Gastrocnemius medialis (tissue), 4 donors: ENCODE data around the gene NSUN5. TPM values are rescaled to one million over a fixed set of nuclear protein-coding genes. Genes with fewer than 3 reads are reported as not detected.
"Not testable (repeated sequence)": the region's sequence is repeated elsewhere in the genome, so short reads cannot be mapped to it uniquely, and the experiment has no call there.

ENCODE experiments used
- ATAC-seq, 2 donors: fragments of 150-250 bp; one replicate each; pipeline ENCODE4 v1.9.1; 2016
- DNase-seq, 2 donors: peaks; one replicate each; pipeline ENCODE4 v3.0.0-alpha.2; 2019
- H3K27ac ChIP-seq, 4 donors: fragments of 200-600 bp; sonication (generic); 1 replicate in 1 of 4; 2 replicates in 3 of 4; pipeline ENCODE4 v1.5.1; 2016 to 2018; ENCODE audit warnings: mild to moderate bottlenecking in 2 of 4, moderate library complexity in 1 of 4
- H3K27me3 ChIP-seq, 3 donors: fragments of 200-600 bp; sonication (generic) in 2 of 3; 1 replicate in 1 of 3; 2 replicates in 2 of 3; pipeline versions ENCODE4 v1.5.1 to v1.6.0; 2016 to 2019; ENCODE audit warnings: mild to moderate bottlenecking in 1 of 3, moderate library complexity in 1 of 3
- H3K36me3 ChIP-seq, 2 donors: fragments of 200-600 bp; sonication (generic) in 1 of 2; one replicate each; pipeline ENCODE4 v1.5.1; 2017 to 2018
- H3K4me1 ChIP-seq, 2 donors: fragments of 200-600 bp; sonication (generic) in 1 of 2; one replicate each; pipeline ENCODE4 v1.5.1; 2016 to 2017; ENCODE audit warnings: mild to moderate bottlenecking in 2 of 2
- H3K4me3 ChIP-seq, 4 donors: fragments of 200-600 bp; sonication (generic) in 3 of 4; 1 replicate in 1 of 4; 2 replicates in 3 of 4; pipeline ENCODE4 v1.5.1; 2016 to 2019; ENCODE audit warnings: mild to moderate bottlenecking in 2 of 4
- H3K9me3 ChIP-seq, 3 donors: fragments of 200-600 bp; sonication (generic) in 2 of 3; 1 replicate in 1 of 3; 2 replicates in 2 of 3; pipeline ENCODE4 v1.5.1; 2016 to 2019
- CTCF ChIP-seq, 5 experiments: fragments of 450-650 bp in 3 of 5; fragments of 200-600 bp in 2 of 5; sonication (generic) in 2 of 5; IDR thresholded peaks in 4 of 5; conservative IDR thresholded peaks in 1 of 5; 1 replicate in 4 of 5; 2 replicates in 1 of 5; pipeline ENCODE4 v1.5.1; 2016 to 2019; ENCODE audit warnings: antibody characterized with exemption in 5 of 5, mild to moderate bottlenecking in 3 of 5, moderate library complexity in 3 of 5
- POLR2A ChIP-seq, 2 donors: fragments of 450-650 bp; IDR thresholded peaks; one replicate each; pipeline ENCODE4 v1.6.1; 2017; ENCODE audit warnings: antibody characterized with exemption in 2 of 2, mild to moderate bottlenecking in 2 of 2, moderate library complexity in 2 of 2
- in situ Hi-C, 4 donors: fragments of 200-750 bp; cut with MboI; loops; one replicate each; pipeline versions ENCODE4 v1.15.0 to v1.8.0; 2017; ENCODE audit warnings: low sequenced_read_pairs in 4 of 4
- intact Hi-C: fragments of 100-400 bp; cut with DNase I; formaldehyde crosslinking; loops from one replicate; pipeline ENCODE4 v1.15.1; 2023; ENCODE audit warnings: low total_unique reads
- total RNA-seq, 4 donors: library from RNA; depleted of rRNA; stranded (reverse); fragments of >200 nt; gene quantifications; one replicate each; pipeline versions ENCODE4 v1.1.0 to v1.2.3, GENCODE V29; 2016

Gene NSUN5
- total RNA-seq, 4 donors from 2014 or later = 35.2 to 48.3 (median 38.9) TPM

DNA sequence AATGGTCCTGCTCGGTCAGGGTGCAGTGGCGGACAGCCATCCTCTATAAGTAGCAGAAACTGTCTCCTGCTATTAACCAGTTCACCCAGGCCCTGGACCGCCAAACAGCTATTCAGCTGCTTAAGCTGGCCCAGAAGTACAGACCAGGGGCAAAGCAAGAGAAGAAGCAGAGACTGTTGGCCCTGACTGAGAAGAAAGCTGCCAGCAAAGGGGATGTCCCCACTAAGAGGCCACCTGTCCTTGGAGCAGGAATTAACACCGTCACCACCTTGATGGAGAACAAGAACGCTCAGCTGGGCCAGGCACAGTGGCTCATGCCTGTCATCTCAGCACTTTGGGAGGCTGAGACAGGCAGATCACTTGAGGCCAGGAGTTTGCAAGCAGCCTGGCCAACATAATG is 5.6 kb upstream of the NSUN5 start:
- H3K27ac ChIP-seq = no peak overlapping the region
- H3K4me1 ChIP-seq = peaks cover under 1 to 4% of the 10 kb centered on the region in 2 donors
- intact Hi-C loops = no loop called here
- ATAC-seq (no peak), DNase-seq (no peak)
- H3K9me3 ChIP-seq = no peaks in the 10 kb centered on the region
- TF ChIP-seq POLR2A (IDR thresholded peaks at IDR 0.05) (no peak), CTCF (IDR thresholded peaks at IDR 0.05 in 4 of 5, conservative IDR thresholded peaks at IDR 0.05 in 1 of 5) (no peak)
- H3K4me3 ChIP-seq = no peak overlapping the region
- no peaks in the 10 kb centered on the region for H3K36me3 ChIP-seq
- in situ Hi-C loops = no loop called here
- no peaks in the 10 kb centered on the region for H3K27me3 ChIP-seq

GRCh38 chr7:73313521-73313906 is 4.9 kb upstream of the NSUN5 start:
- no peaks in the 10 kb centered on the region for H3K27me3 ChIP-seq
- H3K4me3 ChIP-seq = no peak overlapping the region
- ATAC-seq (no peak), DNase-seq (no peak)
- no peaks in the 10 kb centered on the region for H3K9me3 ChIP-seq
- no peak overlapping the region for H3K27ac ChIP-seq
- H3K4me1 ChIP-seq = peaks cover 3 to 6% of the 10 kb centered on the region in 2 donors
- no peaks in the 10 kb centered on the region for H3K36me3 ChIP-seq
- intact Hi-C loops = no loop called here
- no peak for TF ChIP-seq POLR2A (IDR thresholded peaks at IDR 0.05)
- TF ChIP-seq CTCF (IDR thresholded peaks at IDR 0.05 in 4 of 5, conservative IDR thresholded peaks at IDR 0.05 in 1 of 5) = no peak
- in situ Hi-C loops = no loop called here

- no peak for ATAC-seq
- Histone ChIP-seq H3K27ac (no peak overlapping the region), H3K27me3 (no peaks in the 10 kb centered on the region), H3K4me1 (peaks cover 4 to 10% of the 10 kb centered on the region in 2 donors), H3K4me3 (no peak overlapping the region), H3K9me3 (no peaks in the 10 kb centered on the region), H3K36me3 (no peaks in the 10 kb centered on the region)
- TF ChIP-seq CTCF (IDR thresholded peaks at IDR 0.05 in 4 of 5, conservative IDR thresholded peaks at IDR 0.05 in 1 of 5) (no peak), POLR2A (IDR thresholded peaks at IDR 0.05) (no peak)
- intact Hi-C loops = no loop called here
- DNase-seq = no peak
- in situ Hi-C loops = no loop called here
Observed at GRCh38 chr7:73312831-73313520, 4.3 kb upstream of the NSUN5 start.

- DNase-seq, intact Hi-C loops, ATAC-seq, H3K36me3 ChIP-seq, H3K27me3 ChIP-seq, H3K4me3 ChIP-seq, H3K9me3 ChIP-seq, in situ Hi-C loops, H3K27ac ChIP-seq: not testable (repeated sequence)
- H3K4me1 ChIP-seq = peaks cover 9 to 15% of the 10 kb centered on the region in 2 donors
Observed at GRCh38 chr7:73311421-73311820, 2.8 kb upstream of the NSUN5 start.

GRCh38 chr7:73308074-73308664 is 457 bp downstream of the NSUN5 start:
- H3K27me3 ChIP-seq = no peaks in the 10 kb centered on the region
- intact Hi-C loops (no loop called here), in situ Hi-C loops (no loop called here)
- TF ChIP-seq CTCF (IDR thresholded peaks at IDR 0.05 in 4 of 5, conservative IDR thresholded peaks at IDR 0.05 in 1 of 5) = no peak
- TF ChIP-seq POLR2A (IDR thresholded peaks at IDR 0.05) = no peak
- H3K9me3 ChIP-seq = no peaks in the 10 kb centered on the region
- ATAC-seq = peak; percentile 53 to 57
- peaks cover 0 to 33% of the 10 kb centered on the region in 2 donors for H3K36me3 ChIP-seq
- H3K4me1 ChIP-seq = peaks cover 9 to 15% of the 10 kb centered on the region in 2 donors
- peak overlapping the region; percentile 75 to 81 (median 76) for H3K27ac ChIP-seq
- peak overlapping the region; percentile 53 to 93 (median 76) for H3K4me3 ChIP-seq
- no peak for DNase-seq
